GM12873 (cell line): ENCODE measurements around the gene PRODH.

Experiments used
- CTCF ChIP-seq: IDR thresholded peaks from 2 replicates; pipeline ENCODE4 v1.5.1; 2012; ENCODE audit warnings: low read depth, mild to moderate bottlenecking, moderate library complexity, low read length, control low read depth; ENCODE audit not compliant: insufficient read depth; ENCODE audit errors: missing control alignments

The PRODH gene

GRCh38 chr22:18929459-18929858 lies 6.6 kb downstream of the PRODH start:
- TF ChIP-seq CTCF: no peak

- TF ChIP-seq CTCF: no peak
These were observed 8.5 kb downstream of the PRODH start for GRCh38 chr22:18927573-18927972.

GRCh38 chr22:18927020-18927419 lies 9.1 kb downstream of the PRODH start:
- TF ChIP-seq CTCF: no peak

GRCh38 chr22:18925368-18926064 lies 10.6 kb downstream of the PRODH start:
- TF ChIP-seq CTCF: no peak

- TF ChIP-seq CTCF: no peak
These were observed 26.5 kb downstream of the PRODH start for GRCh38 chr22:18909556-18909955.

- TF ChIP-seq CTCF: no peak
These were observed 29.2 kb downstream of the PRODH start for GRCh38 chr22:18906896-18907295.

- TF ChIP-seq CTCF: no peak
These were observed 30.3 kb downstream of the PRODH start, which contains the start of gene DGCR6 for GRCh38 chr22:18905540-18906409. DGCR6 (plus strand) TSS chr22:18906320; CDS start chr22:18906375, 55 bp downstream.
